Activated effector memory CD4-positive, alpha-beta T cell treated with anti-CD3 and anti-CD28 coated beads, Interleukin-2, amount 50 U/mL, for 16 hours (primary cell): ENCODE measurements around the gene AHI1.
A peak's percentile ranks its signal among the peaks of the same experiment; 100 is the strongest.
"Not testable (repeated sequence)": the region's sequence is repeated elsewhere in the genome, so short reads cannot be mapped to it uniquely, and the experiment has no call there.

ENCODE experiments used
- DNase-seq: peaks from one replicate; pipeline ENCODE4 v3.0.0-alpha.2; 2020

Gene AHI1

GRCh38 chr6:135505222-135505621 lies 7.7 kb upstream of the AHI1 start:
- no peak for DNase-seq

- no peak for DNase-seq
Observed at GRCh38 chr6:135504734-135505133, 7.2 kb upstream of the AHI1 start.

GRCh38 chr6:135503703-135504475 lies 6.3 kb upstream of the AHI1 start:
- DNase-seq, result no peak

GRCh38 chr6:135499441-135500340 lies 2.2 kb upstream of the AHI1 start:
- DNase-seq, result no peak

- peak; percentile 87 for DNase-seq
Observed at GRCh38 chr6:135498185-135498841, 773 bp upstream of the AHI1 start.

GRCh38 chr6:135496800-135497411 lies 634 bp downstream of the AHI1 start:
- no peak for DNase-seq

- no peak for DNase-seq
Observed at GRCh38 chr6:135493218-135493961, 4.2 kb downstream of the AHI1 start.

- no peak for DNase-seq
Observed at GRCh38 chr6:135490381-135490780, 7.2 kb downstream of the AHI1 start.

GRCh38 chr6:135488023-135488422 lies 9.5 kb downstream of the AHI1 start:
- DNase-seq, result no peak

GRCh38 chr6:135483903-135484302 lies 13.6 kb downstream of the AHI1 start:
- not testable (repeated sequence) for DNase-seq

- no peak for DNase-seq
Observed at GRCh38 chr6:135481783-135482369, 15.7 kb downstream of the AHI1 start.

- DNase-seq, result no peak
Observed at GRCh38 chr6:135479601-135480000, 17.9 kb downstream of the AHI1 start.

- DNase-seq, result no peak
Observed at GRCh38 chr6:135478626-135479025, 18.9 kb downstream of the AHI1 start.

GRCh38 chr6:135475292-135475886 lies 22.2 kb downstream of the AHI1 start:
- DNase-seq, result no peak

- no peak for DNase-seq
Observed at GRCh38 chr6:135474362-135474761, 23.2 kb downstream of the AHI1 start.

GRCh38 chr6:135465903-135466302 lies 31.6 kb downstream of the AHI1 start:
- no peak for DNase-seq

GRCh38 chr6:135465307-135465706 lies 32.2 kb downstream of the AHI1 start:
- no peak for DNase-seq

- DNase-seq, result no peak
Observed at GRCh38 chr6:135464634-135465033, 32.9 kb downstream of the AHI1 start.

- no peak for DNase-seq
Observed at GRCh38 chr6:135461208-135461607, 36.3 kb downstream of the AHI1 start.

- no peak for DNase-seq
Observed at GRCh38 chr6:135458051-135458450, 39.5 kb downstream of the AHI1 start.

- no peak for DNase-seq
Observed at GRCh38 chr6:135451617-135452190, 45.8 kb downstream of the AHI1 start.
